Jurkat, Clone E6-1 (cell line): ENCODE measurements around the gene TLL1.

Source experiments
- DNase-seq: peaks from one replicate; pipeline ENCODE4 v3.0.0-alpha.2; 2011; ENCODE audit warnings: low read depth, low spot score
- H3K4me3 ChIP-seq: 2 replicates; pipeline ENCODE4 v1.5.1; 2011; ENCODE audit warnings: mild to moderate bottlenecking, low read length, control low read depth, moderate library complexity

The TLL1 gene

DNA sequence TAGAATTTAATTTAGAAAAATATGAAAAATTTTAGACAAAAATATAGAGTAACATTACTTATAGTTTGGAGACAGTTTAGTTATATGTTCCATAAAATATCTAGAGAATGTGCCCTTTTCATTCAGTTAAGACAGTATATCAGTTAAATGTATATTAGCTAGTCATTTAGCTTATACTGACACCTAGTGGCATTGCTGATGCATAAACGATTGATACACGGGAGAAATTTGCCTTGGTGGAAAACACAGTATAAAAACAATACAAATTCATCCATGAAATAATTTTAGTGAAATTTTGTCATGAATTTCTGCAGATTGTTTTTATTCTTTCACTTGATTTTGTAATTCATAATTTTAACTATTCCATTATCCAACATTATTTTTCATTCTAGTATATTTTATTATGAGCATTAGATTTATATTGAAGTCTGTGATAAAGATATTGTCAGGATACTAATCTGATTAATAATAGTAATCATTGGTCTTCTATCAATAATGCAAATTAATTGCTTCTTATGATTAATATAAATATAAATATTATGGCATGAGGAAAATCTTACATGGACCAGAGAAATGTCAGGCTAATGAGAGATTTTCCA, 219.0 kb downstream of the TLL1 start:
- peak; percentile 44 for DNase-seq
- H3K4me3 ChIP-seq, result no peak overlapping the region

DNA sequence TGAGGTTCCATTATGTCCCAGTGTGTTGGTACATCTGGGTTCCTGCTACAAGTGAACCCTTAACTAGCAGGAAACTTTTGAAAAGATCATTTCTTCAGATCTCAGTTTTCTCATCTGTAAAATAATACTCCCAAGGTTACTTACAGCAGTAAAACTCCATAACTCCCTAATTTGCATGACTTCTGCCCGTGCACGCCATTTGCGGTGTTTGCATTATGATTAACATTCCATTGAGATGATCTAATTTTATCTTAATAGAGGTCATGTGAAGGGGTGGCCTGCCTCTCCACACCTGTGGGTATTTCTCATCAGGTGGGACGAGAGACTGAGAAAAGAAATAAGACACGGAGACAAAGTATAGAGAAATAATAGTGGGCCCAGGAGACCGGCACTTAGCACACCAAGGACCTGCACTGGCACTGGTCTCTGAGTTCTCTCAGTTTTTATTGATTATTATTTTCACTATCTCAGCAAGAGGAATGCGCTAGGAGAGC, 219.8 kb downstream of the TLL1 start:
- H3K4me3 ChIP-seq, result no peak overlapping the region
- DNase-seq, result no peak

DNA sequence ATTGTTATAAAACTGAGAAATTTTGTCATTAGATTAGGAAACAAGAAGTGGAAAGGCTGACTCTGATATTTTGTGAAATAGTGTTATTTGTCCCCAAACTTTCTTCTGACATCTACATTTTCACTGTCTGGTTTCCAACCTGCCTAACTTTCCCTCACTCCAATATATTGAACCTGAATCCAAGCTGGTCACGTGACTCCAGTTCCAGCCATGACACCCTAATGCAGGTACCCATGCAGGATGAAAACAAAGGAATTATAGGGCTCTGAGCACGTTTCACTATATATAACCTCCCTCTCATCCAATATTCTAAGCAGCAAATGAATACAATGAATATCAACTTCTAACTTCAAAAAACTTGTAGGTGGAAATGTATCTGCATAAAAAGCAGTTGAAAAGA, 231.6 kb downstream of the TLL1 start:
- H3K4me3 ChIP-seq, result no peak overlapping the region
- DNase-seq, result no peak

DNA sequence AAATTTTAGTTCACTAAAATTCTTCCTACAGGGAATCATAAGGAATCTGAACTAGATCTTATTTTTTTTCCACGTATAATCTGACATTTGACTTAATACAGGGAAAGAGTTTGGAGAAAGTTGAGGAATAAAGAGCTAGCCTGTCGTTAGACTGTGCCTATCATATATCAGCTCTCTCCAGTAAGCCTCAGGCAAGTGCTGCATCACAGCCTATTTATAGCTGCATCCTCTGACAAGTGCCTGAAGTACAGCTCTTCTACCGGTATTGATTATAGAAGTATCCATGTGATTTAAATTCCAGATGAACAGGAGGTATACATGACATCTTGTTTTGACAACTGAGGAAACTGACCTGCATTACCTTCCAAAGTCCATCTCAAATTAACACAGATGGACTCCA, 248.9 kb downstream of the TLL1 start:
- no peak for DNase-seq
- no peak overlapping the region for H3K4me3 ChIP-seq

DNA sequence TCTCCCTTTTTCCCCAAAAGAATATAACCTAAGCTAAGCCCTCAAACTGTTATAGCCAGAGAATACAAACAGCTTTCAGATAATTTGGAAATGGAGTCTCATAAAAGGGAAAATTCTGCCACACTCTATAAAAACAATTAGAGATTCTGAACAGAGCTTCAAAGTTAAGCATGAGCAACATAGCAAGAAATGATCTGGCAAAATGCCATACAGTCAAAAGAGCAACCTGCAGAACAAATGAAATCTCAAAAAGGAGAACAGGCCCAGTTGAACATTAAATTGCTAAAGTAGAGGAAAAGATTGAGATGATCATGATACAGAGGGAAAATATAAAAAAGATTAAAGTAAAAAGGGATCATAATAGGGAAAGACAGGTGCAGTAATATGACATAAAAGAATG, 250.5 kb downstream of the TLL1 start:
- no peak for DNase-seq
- no peak overlapping the region for H3K4me3 ChIP-seq

DNA sequence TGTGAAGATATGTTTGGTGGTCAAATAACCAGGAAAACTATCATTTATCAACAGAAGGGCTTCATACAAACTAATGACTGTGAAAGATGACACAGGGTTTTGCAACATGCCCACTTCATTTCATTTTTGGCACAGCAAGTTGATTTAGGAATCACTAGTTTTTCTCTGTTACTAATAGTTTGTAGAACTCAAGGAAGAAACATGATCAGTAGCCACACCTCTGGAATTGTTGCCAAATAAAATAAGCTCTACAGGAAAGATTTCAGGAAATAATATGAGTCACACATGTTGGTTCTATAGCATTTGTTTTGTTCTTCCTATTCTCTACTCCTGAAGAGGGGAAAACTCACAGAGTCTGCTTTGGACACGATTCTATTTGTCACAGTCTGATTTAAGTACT, 255.4 kb downstream of the TLL1 start:
- H3K4me3 ChIP-seq, result no peak overlapping the region
- DNase-seq, result no peak

DNA sequence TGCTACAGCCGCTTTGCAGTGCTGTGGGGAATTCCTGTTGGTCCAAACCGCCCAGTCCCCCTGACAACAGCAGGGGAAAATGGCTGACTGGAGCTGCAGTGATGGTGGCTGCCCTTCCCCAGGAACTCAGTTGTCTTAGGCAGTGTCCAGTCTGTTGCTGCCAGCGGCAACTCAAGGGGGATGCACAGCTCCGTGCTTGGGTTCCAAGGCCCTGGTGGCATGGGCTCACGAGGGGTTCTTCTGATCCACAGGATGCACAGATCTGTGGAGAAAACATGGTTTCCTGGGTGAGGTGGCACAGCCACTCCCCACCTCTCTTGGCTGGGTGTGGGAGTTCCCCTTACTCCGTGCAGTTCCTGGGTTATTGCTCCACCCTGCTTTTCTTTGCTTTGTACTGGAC, 261.2 kb downstream of the TLL1 start:
- no peak for DNase-seq

DNA sequence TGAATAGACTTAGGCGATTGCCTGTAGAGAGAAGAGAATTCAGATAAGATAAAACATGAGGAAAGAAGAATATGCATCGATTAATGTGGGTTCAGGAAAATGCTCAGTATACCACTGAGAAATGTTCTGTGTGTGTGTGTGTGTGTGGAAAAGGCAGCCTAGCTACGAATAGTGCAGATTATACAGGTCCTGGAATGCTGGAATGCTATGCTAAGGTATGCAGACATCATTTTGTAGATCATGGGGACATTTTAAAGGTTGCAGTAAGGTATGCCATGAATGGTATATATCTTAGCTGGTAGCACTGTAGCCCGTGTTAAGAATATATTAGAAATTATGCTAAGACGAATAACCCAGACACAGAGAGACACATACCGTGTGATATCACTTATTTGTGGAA, 267.9 kb downstream of the TLL1 start:
- no peak for DNase-seq
- H3K4me3 ChIP-seq, result no peak overlapping the region

More for the DNA sequence above, 261.2 kb downstream of the TLL1 start:
- H3K4me3 ChIP-seq, result no peak overlapping the region

DNA sequence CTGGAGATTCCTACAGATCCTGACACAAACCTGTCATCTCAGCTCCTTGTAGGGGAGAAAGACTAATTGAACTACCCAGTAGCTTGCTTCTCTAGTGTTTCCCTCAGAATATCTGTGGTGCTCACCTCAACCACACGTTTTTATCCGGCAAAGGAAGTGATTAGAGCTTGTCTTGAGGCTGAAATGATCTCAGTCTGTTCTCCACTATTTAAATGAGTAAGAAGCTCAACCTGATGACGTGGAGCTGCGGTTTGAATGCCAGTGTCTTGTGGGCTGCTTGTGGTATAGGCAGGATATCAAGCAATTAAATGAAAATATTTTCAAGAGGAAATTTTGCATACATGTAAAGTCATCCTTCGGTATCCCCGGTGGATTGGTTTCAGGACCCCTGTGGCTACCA, 270.2 kb downstream of the TLL1 start:
- no peak overlapping the region for H3K4me3 ChIP-seq
- DNase-seq, result peak; percentile 83

DNA sequence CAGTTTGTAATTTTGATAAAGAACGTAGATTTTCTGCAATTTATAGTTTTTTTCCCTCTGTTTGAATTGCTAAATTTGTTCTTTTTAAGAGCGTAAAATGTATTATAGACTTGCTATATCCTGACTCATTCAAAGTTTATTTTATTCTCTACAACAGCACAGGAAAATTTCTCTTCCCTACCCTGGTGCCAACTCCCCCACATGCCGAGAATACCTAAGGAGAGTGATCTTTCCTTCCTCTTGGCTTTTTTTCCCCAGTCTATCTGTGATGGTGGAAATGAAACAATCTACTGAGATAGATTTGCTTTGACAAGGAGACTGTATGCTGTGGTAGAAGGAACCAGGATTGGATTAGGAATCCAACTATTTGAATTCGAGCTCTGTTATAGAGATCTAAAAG, 271.6 kb downstream of the TLL1 start:
- DNase-seq, result no peak
- no peak overlapping the region for H3K4me3 ChIP-seq

DNA sequence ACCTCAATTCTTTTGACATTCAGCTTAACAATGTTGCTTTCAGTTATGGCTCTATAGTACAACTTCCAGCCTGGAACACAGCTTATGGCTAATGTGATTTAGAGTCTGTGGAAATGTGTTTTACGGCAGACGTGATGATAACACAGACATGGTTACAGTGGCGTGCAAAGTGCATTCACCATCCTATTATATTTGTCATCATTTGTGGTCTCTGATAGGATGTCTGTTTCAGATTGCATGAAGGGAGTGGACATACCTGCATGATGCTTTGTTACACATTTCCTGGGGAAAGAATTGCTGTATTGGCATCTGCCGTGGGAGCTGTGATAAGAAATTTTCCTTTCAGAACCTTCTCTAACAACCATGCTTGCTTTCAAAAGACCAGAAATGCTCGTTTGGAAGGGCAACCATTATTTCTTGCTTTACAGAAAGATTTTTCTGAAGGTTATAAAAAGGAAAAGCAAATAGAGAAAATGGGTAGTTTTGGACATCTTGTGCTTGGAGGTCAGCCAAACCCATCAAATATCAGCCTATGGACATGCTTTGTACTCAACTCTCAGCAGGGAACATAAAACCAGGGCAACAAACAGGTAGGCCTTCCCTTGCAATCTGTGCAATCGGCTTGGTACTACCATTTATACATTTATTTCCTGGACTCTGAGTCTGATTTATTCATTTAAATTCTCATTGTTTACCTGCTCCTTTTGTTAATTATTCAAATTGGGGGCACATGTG, 273.9 kb downstream of the TLL1 start:
- no peak for DNase-seq
- no peak overlapping the region for H3K4me3 ChIP-seq
